Measurements from ENCODE around the gene SLC7A11.

The SLC7A11 gene

DNA sequence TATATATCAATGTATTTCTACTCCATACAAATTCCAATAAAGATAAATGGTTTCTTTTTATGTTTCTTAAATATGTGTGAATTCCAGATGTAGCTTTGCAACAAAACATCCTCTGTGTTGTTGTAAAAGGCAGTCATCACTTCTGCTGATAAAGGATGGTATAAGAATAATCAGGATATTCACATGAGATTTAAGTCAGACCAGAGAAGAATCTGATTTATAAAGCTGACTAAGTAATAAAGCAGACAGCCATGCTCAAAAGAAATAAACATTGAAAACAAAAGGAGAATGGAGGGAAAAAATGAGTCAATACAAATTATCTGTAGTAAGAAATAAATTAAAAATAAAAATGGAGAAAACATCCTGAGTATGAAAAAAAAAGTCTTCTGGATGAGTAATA lies 27.0 kb upstream of the SLC7A11 start:
- TF ChIP-seq ZNF274 (IDR thresholded peaks at IDR 0.05; ENCODE audit: low read depth, low read length) (no peak), YY1 (IDR thresholded peaks at IDR 0.05; ENCODE audit: insufficient read depth, insufficient read length) (no peak), SUZ12 (IDR thresholded peaks at IDR 0.05; ENCODE audit: extremely low read depth, insufficient read depth, insufficient read length) (no peak)
- Histone ChIP-seq H3K9me3 (ENCODE audit: insufficient read depth, low read length) (no peaks in the 10 kb centered on the region), H3K27me3 (ENCODE audit: insufficient read depth, insufficient read length) (no peaks in the 10 kb centered on the region), H3K4me3 (ENCODE audit: insufficient read length, low read depth) (no peak overlapping the region), H3K4me1 (ENCODE audit: insufficient read depth, insufficient read length) (no peaks in the 10 kb centered on the region), H3K9ac (ENCODE audit: insufficient read length, low read depth) (no peak overlapping the region), H3K36me3 (ENCODE audit: insufficient read depth, insufficient read length, low read length) (no peaks in the 10 kb centered on the region)
- DNase-seq (ENCODE audit: low read depth, low spot score) = no peak

DNA sequence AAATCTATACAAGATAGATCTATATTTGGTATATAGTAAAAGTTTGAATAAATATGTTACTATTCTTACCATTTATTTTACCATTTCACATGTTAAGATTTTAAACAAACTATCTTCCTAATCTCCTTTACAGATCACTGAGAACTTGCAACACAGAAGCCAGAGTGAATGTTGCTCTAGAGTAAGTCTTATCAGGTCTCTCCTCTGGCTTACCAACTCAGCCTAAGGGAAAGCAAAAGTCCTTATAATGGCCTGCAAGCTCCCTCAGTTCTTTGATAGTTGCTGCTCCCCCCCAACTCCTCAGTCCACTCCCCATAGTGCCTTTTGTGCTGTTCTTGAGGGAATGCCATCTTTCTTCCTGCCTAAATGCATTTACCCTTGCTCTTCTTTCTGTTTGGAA lies 25.7 kb upstream of the SLC7A11 start:
- Histone ChIP-seq H3K4me1 (ENCODE audit: insufficient read depth, insufficient read length) (no peaks in the 10 kb centered on the region), H3K4me3 (ENCODE audit: insufficient read length, low read depth) (no peak overlapping the region)
- TF ChIP-seq YY1 (IDR thresholded peaks at IDR 0.05; ENCODE audit: insufficient read depth, insufficient read length) = no peak
- TF ChIP-seq ZNF274 (IDR thresholded peaks at IDR 0.05; ENCODE audit: low read depth, low read length) = no peak
- no peak for TF ChIP-seq SUZ12 (IDR thresholded peaks at IDR 0.05; ENCODE audit: extremely low read depth, insufficient read depth, insufficient read length)

DNA sequence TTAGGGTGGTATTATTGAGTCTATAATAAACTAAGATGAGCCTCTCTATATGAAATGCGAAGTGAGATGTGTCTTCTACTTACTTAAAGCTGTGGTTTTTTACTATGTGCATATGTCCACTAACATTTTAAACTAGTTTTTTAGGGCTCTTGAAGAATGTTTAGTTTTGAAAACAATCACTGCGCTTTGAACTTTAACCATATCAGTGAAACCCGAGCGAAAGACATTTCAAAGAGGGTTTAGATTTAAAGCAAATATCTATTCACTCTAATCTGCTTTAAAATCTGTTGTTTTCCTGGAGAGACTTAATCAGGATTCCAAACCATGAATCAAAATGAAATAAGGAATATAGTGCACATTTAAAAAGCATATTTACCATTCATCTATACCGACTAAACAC lies 24.8 kb upstream of the SLC7A11 start:
- Histone ChIP-seq H3K9me3 (ENCODE audit: insufficient read depth, low read length) (no peaks in the 10 kb centered on the region), H3K36me3 (ENCODE audit: insufficient read depth, insufficient read length, low read length) (no peaks in the 10 kb centered on the region), H3K4me1 (ENCODE audit: insufficient read depth, insufficient read length) (no peaks in the 10 kb centered on the region), H3K9ac (ENCODE audit: insufficient read length, low read depth) (no peak overlapping the region), H3K4me3 (ENCODE audit: insufficient read length, low read depth) (no peak overlapping the region), H3K27me3 (ENCODE audit: insufficient read depth, insufficient read length) (no peaks in the 10 kb centered on the region)
- DNase-seq (ENCODE audit: low read depth, low spot score) = no peak
- TF ChIP-seq SUZ12 (IDR thresholded peaks at IDR 0.05; ENCODE audit: extremely low read depth, insufficient read depth, insufficient read length) = no peak
- no peak for TF ChIP-seq YY1 (IDR thresholded peaks at IDR 0.05; ENCODE audit: insufficient read depth, insufficient read length)
- no peak for TF ChIP-seq ZNF274 (IDR thresholded peaks at IDR 0.05; ENCODE audit: low read depth, low read length)

More for the DNA sequence above, 25.7 kb upstream of the SLC7A11 start:
- Histone ChIP-seq H3K9ac (ENCODE audit: insufficient read length, low read depth) (no peak overlapping the region), H3K27me3 (ENCODE audit: insufficient read depth, insufficient read length) (no peaks in the 10 kb centered on the region), H3K36me3 (ENCODE audit: insufficient read depth, insufficient read length, low read length) (no peaks in the 10 kb centered on the region), H3K9me3 (ENCODE audit: insufficient read depth, low read length) (no peaks in the 10 kb centered on the region)
- no peak for DNase-seq (ENCODE audit: low read depth, low spot score)

DNA sequence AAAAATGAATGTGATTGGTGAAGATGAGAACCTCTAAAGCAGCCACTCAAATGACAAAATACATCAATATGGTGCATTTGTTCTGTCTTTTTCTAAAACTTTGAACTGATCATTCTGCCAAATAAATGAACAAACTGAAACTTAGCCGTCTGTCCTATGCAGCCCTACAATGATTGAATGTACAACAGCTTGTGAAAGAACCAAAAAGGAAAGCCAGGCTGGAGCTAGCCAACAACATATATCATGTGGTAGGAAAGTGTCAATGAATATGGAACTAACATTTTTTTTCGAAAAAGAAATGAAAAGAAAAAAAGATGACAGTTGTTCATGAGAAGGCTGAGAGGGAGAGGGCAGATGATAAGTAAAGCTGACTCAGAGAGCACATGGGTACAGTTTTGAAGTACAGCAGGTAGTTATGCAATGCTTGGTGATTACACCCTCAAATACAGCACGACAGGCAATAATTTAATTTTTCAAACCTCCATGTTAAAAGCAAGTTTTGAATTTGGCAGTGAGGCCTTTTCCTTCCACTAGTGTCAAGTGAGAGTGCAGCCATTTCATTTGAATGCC lies 21.2 kb upstream of the SLC7A11 start:
- Histone ChIP-seq H3K4me3 (ENCODE audit: insufficient read length, low read depth) (no peak overlapping the region), H3K36me3 (ENCODE audit: insufficient read depth, insufficient read length, low read length) (no peaks in the 10 kb centered on the region), H3K9ac (ENCODE audit: insufficient read length, low read depth) (no peak overlapping the region), H3K4me1 (ENCODE audit: insufficient read depth, insufficient read length) (no peaks in the 10 kb centered on the region), H3K9me3 (ENCODE audit: insufficient read depth, low read length) (no peaks in the 10 kb centered on the region), H3K27me3 (ENCODE audit: insufficient read depth, insufficient read length) (no peaks in the 10 kb centered on the region)
- DNase-seq (ENCODE audit: low read depth, low spot score) = no peak
- TF ChIP-seq SUZ12 (IDR thresholded peaks at IDR 0.05; ENCODE audit: extremely low read depth, insufficient read depth, insufficient read length) = no peak
- TF ChIP-seq ZNF274 (IDR thresholded peaks at IDR 0.05; ENCODE audit: low read depth, low read length) = no peak
- no peak for TF ChIP-seq YY1 (IDR thresholded peaks at IDR 0.05; ENCODE audit: insufficient read depth, insufficient read length)

DNA sequence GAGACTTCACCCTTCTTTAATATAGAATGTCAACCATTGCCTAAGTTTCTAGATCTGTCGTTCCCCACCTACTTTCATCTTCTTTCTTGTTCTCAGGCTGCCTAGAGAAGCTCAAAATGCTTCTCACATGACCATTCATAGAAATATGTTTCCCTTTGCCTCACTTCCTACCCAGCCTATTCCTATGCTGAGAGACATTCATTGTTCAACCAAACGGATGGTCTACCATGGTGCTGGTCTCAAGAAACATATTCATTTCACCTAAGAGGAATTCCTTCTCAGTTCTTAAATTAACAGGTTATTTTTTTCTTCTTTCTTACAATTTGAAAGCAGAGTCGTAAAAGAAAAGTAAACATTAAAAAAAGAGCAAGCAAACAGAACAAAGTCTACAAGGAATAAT lies 20.3 kb upstream of the SLC7A11 start:
- Histone ChIP-seq H3K9me3 (ENCODE audit: insufficient read depth, low read length) (no peaks in the 10 kb centered on the region), H3K4me3 (ENCODE audit: insufficient read length, low read depth) (no peak overlapping the region), H3K36me3 (ENCODE audit: insufficient read depth, insufficient read length, low read length) (no peaks in the 10 kb centered on the region), H3K9ac (ENCODE audit: insufficient read length, low read depth) (no peak overlapping the region), H3K27me3 (ENCODE audit: insufficient read depth, insufficient read length) (no peaks in the 10 kb centered on the region), H3K4me1 (ENCODE audit: insufficient read depth, insufficient read length) (no peaks in the 10 kb centered on the region)
- no peak for TF ChIP-seq YY1 (IDR thresholded peaks at IDR 0.05; ENCODE audit: insufficient read depth, insufficient read length)
- no peak for TF ChIP-seq SUZ12 (IDR thresholded peaks at IDR 0.05; ENCODE audit: extremely low read depth, insufficient read depth, insufficient read length)
- no peak for TF ChIP-seq ZNF274 (IDR thresholded peaks at IDR 0.05; ENCODE audit: low read depth, low read length)
- DNase-seq (ENCODE audit: low read depth, low spot score) = no peak

DNA sequence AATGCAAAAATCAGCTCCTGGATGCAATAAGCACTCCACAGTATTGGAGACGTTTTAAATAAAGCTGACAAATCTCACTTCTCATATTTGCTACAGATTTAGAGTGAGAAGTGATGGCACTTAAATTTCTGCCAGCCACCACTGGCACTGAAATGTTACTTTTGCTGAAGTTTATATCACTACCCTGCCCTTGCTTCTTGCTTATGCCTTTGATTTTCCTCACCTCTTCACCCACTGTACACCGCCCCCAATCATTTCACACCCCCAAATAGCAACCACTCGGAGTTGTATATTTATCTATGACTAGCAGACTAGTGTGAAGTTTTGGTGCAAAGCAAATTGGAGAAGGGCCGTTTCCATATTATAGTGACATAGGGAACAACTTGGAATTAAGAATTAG lies 19.9 kb upstream of the SLC7A11 start:
- no peaks in the 10 kb centered on the region for H3K9me3 ChIP-seq (ENCODE audit: insufficient read depth, low read length)
- no peak for DNase-seq (ENCODE audit: low read depth, low spot score)

DNA sequence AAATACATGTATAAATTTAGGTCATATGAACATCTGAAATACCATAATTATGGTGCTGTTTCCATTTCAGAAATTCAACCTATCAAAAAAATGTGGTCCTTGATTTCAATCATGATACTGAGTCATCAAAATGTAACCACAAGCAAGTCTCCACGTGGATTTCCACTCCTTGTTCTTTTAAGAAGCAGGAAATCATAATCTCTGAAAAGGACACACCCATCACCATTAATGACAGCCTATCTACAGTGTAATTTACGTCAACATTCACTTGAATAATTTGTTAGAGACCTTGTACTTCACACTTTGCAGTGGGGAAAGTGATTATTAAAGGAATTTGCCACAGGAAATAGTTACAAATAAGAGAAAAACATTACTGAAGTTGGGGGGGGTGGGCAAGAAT lies 17.7 kb upstream of the SLC7A11 start:
- H3K4me1 ChIP-seq (ENCODE audit: insufficient read depth, insufficient read length) = no peaks in the 10 kb centered on the region

More for the DNA sequence above, 19.9 kb upstream of the SLC7A11 start:
- H3K4me1 ChIP-seq (ENCODE audit: insufficient read depth, insufficient read length) = no peaks in the 10 kb centered on the region
- TF ChIP-seq ZNF274 (IDR thresholded peaks at IDR 0.05; ENCODE audit: low read depth, low read length) (no peak), YY1 (IDR thresholded peaks at IDR 0.05; ENCODE audit: insufficient read depth, insufficient read length) (no peak), SUZ12 (IDR thresholded peaks at IDR 0.05; ENCODE audit: extremely low read depth, insufficient read depth, insufficient read length) (no peak)
- H3K27me3 ChIP-seq (ENCODE audit: insufficient read depth, insufficient read length) = no peaks in the 10 kb centered on the region
- H3K36me3 ChIP-seq (ENCODE audit: insufficient read depth, insufficient read length, low read length) = no peaks in the 10 kb centered on the region
- no peak overlapping the region for H3K9ac ChIP-seq (ENCODE audit: insufficient read length, low read depth)
- H3K4me3 ChIP-seq (ENCODE audit: insufficient read length, low read depth) = no peak overlapping the region

More for the DNA sequence above, 17.7 kb upstream of the SLC7A11 start:
- no peak overlapping the region for H3K9ac ChIP-seq (ENCODE audit: insufficient read length, low read depth)
- H3K27me3 ChIP-seq (ENCODE audit: insufficient read depth, insufficient read length) = no peaks in the 10 kb centered on the region
- DNase-seq (ENCODE audit: low read depth, low spot score) = no peak
- no peak overlapping the region for H3K4me3 ChIP-seq (ENCODE audit: insufficient read length, low read depth)
- TF ChIP-seq ZNF274 (IDR thresholded peaks at IDR 0.05; ENCODE audit: low read depth, low read length) (no peak), YY1 (IDR thresholded peaks at IDR 0.05; ENCODE audit: insufficient read depth, insufficient read length) (no peak), SUZ12 (IDR thresholded peaks at IDR 0.05; ENCODE audit: extremely low read depth, insufficient read depth, insufficient read length) (no peak)
- no peaks in the 10 kb centered on the region for H3K36me3 ChIP-seq (ENCODE audit: insufficient read depth, insufficient read length, low read length)
- peaks cover 6% of the 10 kb centered on the region; the same call in 1 of the 2 replicates for H3K9me3 ChIP-seq (ENCODE audit: insufficient read depth, low read length)

Data from NT2/D1 (cell line).